Nephron (organoid): ENCODE measurements around the gene SUPT4H1.
"Not testable (repeated sequence)": the region's sequence is repeated elsewhere in the genome, so short reads cannot be mapped to it uniquely, and the experiment has no call there.

ENCODE experiments used
- H3K27ac Mint-ChIP-seq, 3 experiments: 2 replicates each; pipeline ENCODE4 v1.8.0; 2020; ENCODE audit warnings: mixed read lengths in 3 of 3, mild to moderate bottlenecking in 2 of 3, moderate library complexity in 1 of 3
- H3K27me3 Mint-ChIP-seq: 2 replicates; pipeline ENCODE4 v1.8.0; 2021; ENCODE audit warnings: low read depth, mild to moderate bottlenecking, moderate library complexity, mixed read lengths
- H3K36me3 Mint-ChIP-seq: 2 replicates; pipeline ENCODE4 v1.8.0; 2020; ENCODE audit warnings: low read depth, mixed read lengths
- H3K4me1 Mint-ChIP-seq: 2 replicates; pipeline ENCODE4 v1.8.0; 2020; ENCODE audit warnings: mixed read lengths
- H3K4me3 Mint-ChIP-seq, 3 experiments: 2 replicates each; pipeline ENCODE4 v1.8.0; 2020; ENCODE audit warnings: mild to moderate bottlenecking in 3 of 3, mixed read lengths in 3 of 3, moderate library complexity in 2 of 3
- H3K9me3 Mint-ChIP-seq: 2 replicates; pipeline ENCODE4 v1.8.0; 2020; ENCODE audit warnings: mixed read lengths
- TF ChIP-seq, protein P1 (sequence below), 3 experiments: fragments of 200-600 bp; sonication (generic); IDR thresholded peaks; one replicate each; pipeline ENCODE4 v1.5.0; 2021; ENCODE audit warnings: antibody characterized with exemption in 3 of 3; ENCODE audit not compliant: unreplicated experiment in 3 of 3

SUPT4H1 gene

DNA sequence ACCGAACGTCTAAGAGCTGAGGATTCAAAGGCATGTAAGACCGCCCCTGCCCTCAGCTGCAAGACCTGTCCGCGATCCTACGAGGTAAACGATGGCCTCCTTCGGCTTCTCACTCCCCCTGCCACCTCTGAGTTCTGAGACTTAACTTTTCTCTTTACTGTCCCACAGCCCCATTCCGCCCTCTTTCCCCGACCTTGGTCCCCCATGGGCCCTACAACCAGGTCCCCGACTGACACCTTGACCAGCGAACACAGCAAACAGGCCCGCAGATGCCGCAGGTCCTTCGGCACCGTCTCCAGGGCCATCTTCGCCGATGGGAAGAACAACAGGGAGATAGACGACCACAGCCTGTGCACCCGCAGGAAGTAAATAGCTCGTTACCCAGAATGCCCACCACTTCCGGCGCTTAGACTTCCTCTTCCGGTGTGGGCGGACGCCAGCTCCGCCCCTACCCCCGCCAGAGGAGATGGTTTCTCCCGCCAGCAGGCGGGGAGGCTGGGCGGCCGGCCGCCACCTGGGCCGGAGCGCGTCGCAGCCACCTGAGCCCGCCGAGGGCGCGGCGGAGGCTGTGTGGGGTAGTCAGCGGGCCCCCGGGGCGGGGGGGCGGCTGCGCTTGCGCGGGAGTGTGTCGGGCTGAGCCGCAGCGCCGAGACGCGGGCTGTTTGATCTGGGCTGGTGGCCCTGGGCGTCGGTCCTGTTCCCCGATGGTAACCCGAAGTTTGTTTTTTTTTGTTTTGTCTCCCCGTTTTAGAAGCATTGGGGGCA lies at the start of gene SUPT4H1:
TSS of gene SUPT4H1 (minus strand) at position 371 of the 765 bp plus-strand sequence. CDS start at position 305, 66 bp downstream.
- TF ChIP-seq, protein P1, sequence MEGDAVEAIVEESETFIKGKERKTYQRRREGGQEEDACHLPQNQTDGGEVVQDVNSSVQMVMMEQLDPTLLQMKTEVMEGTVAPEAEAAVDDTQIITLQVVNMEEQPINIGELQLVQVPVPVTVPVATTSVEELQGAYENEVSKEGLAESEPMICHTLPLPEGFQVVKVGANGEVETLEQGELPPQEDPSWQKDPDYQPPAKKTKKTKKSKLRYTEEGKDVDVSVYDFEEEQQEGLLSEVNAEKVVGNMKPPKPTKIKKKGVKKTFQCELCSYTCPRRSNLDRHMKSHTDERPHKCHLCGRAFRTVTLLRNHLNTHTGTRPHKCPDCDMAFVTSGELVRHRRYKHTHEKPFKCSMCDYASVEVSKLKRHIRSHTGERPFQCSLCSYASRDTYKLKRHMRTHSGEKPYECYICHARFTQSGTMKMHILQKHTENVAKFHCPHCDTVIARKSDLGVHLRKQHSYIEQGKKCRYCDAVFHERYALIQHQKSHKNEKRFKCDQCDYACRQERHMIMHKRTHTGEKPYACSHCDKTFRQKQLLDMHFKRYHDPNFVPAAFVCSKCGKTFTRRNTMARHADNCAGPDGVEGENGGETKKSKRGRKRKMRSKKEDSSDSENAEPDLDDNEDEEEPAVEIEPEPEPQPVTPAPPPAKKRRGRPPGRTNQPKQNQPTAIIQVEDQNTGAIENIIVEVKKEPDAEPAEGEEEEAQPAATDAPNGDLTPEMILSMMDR (IDR thresholded peaks at IDR 0.05; ENCODE audit: unreplicated experiment in 3 of 3) = no peak
- peak within 1 kb of the TSS; percentile 100 for H3K4me3 Mint-ChIP-seq
- peaks cover 3% of the 10 kb centered on the region for H3K27me3 Mint-ChIP-seq
- H3K36me3 Mint-ChIP-seq = peaks cover 38% of the 10 kb centered on the region
- H3K4me1 Mint-ChIP-seq = peaks cover 26% of the 10 kb centered on the region
- no peaks in the 10 kb centered on the region for H3K9me3 Mint-ChIP-seq
- H3K27ac Mint-ChIP-seq = peak within 1 kb of the TSS; percentile 95 to 98 (median 97)

DNA sequence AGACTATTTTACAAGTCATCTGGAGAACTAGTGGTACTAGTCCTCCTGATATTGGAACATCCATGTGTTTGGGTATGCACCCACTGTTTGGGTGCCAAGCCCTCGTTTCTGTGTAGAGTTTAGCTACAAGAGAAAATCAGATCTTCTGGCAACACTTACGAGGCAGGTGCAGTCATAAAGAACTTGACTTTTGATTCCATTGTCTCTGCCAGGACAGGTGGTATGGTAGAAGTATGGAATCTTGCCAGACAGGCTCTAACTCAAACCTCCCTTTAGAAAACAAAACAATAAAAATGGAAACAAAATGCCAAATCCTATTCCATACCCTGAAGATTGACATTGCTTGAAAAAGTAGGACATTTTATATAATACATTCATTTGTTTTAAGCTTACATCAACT lies 49.3 kb upstream of the SUPT4H1 start:
- Mint-ChIP-seq H3K4me3 (no peak overlapping the region), H3K9me3 (no peaks in the 10 kb centered on the region), H3K27ac (no peak overlapping the region), H3K36me3 (no peaks in the 10 kb centered on the region), H3K27me3 (no peaks in the 10 kb centered on the region), H3K4me1 (peaks cover 9% of the 10 kb centered on the region)
- TF ChIP-seq, protein P1 (IDR thresholded peaks at IDR 0.05; ENCODE audit: unreplicated experiment in 3 of 3) = no peak

DNA sequence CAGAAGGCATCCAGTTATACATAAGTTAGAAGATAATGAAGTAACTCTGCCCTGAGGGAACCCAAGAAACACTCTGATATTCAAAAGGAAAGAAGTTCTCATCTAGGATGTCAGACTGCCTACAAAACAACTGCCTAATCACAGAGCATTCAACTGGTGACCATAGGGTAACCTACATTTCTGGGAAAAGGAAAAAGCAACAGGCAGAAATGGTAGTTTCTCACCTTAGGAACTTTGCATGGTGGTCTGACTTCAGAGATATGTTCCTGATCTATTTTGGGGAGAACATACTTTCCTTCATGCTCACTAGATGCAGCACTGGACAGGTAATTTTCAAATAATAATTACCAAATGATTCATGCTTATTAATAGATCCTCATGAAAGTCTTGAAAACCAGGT lies 48.8 kb upstream of the SUPT4H1 start:
- H3K4me3 Mint-ChIP-seq = no peak overlapping the region
- H3K27ac Mint-ChIP-seq = no peak overlapping the region
- H3K4me1 Mint-ChIP-seq = peaks cover 9% of the 10 kb centered on the region
- H3K36me3 Mint-ChIP-seq = no peaks in the 10 kb centered on the region
- TF ChIP-seq, protein P1 (IDR thresholded peaks at IDR 0.05; ENCODE audit: unreplicated experiment in 3 of 3) = no peak
- no peaks in the 10 kb centered on the region for H3K9me3 Mint-ChIP-seq
- H3K27me3 Mint-ChIP-seq = no peaks in the 10 kb centered on the region

DNA sequence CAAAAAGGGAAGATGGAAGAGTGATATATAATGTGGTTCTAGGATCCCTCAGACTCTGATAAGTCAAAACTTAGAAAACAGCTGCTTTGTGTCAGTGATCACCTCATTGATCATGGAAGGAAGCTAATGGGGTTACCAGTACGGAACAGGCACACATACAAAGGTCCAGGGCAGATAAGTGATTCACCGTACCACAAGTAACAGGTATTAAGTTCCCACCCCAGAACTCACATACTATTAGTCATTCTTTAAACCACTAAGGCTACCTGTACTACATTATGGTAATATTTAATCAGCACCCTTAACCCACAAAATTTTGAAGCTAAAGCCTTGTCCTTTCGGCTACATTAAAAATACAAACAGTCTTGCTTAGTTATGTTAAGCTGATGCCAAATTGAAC lies 48.0 kb upstream of the SUPT4H1 start:
- Mint-ChIP-seq H3K27ac (no peak overlapping the region), H3K27me3 (no peaks in the 10 kb centered on the region), H3K4me3 (no peak overlapping the region), H3K4me1 (peaks cover 9% of the 10 kb centered on the region), H3K36me3 (no peaks in the 10 kb centered on the region), H3K9me3 (no peaks in the 10 kb centered on the region)
- TF ChIP-seq, protein P1 (IDR thresholded peaks at IDR 0.05; ENCODE audit: unreplicated experiment in 3 of 3) = no peak

DNA sequence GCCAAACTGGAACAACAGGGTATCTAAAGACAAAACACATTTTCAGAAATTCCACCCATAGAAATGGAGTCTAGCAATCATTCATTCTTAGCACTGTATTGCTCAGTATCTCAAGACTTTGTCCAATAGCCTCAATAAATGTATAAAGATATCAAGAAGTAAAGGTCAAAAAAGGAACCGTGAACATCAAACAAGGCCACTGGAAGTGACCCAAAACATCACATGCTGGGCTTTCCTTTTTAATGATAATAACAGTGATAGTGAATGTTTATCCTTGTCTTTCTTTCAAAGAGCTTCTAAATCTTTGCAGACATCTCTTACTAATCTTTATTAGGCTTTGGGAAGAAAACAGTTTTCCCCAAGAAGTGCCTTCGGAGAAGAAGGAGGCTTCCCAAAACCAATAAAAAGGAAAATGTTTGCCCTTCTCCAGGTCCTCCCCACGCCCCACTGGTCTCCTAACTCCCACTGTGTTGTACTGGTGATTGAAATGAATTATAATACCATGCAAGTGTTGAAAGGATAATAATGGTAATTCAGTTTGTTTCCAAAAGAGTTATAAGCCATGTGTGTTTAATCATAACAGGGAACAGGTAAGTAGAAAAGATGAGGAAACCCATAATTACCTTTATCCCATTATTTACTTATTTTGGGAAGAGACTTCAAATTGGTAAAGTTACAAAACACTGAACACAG lies 46.7 kb upstream of the SUPT4H1 start:
- Mint-ChIP-seq H3K4me3 (no peak overlapping the region), H3K27me3 (no peaks in the 10 kb centered on the region), H3K27ac (peak overlapping the region in 2 of 3 experiments; percentile 22 to 43), H3K4me1 (peaks cover 7% of the 10 kb centered on the region), H3K36me3 (no peaks in the 10 kb centered on the region), H3K9me3 (no peaks in the 10 kb centered on the region)
- TF ChIP-seq, protein P1 (IDR thresholded peaks at IDR 0.05; ENCODE audit: unreplicated experiment in 3 of 3) = no peak

DNA sequence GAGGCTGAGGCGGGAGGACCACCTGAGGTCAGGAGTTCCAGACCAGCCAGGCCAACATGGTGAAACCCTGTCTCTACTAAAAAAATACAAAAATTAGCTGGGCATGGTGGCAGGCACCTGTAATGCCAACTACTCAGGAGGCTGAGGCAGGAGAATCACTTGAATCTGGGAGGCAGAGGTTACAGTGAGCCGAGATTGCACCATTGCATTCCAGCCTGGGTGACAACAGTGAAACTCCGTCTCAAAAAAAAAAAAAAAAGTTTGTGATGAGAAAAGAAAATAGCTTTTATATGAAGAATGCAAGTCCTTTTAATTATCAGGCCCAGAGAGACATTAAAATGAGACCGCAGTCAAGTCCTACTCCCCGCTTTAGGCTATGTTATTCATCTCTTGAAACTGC lies 45.4 kb upstream of the SUPT4H1 start:
- H3K36me3 Mint-ChIP-seq, H3K27me3 Mint-ChIP-seq: not testable (repeated sequence)

More for the DNA sequence above, 45.4 kb upstream of the SUPT4H1 start:
- H3K4me3 Mint-ChIP-seq, H3K9me3 Mint-ChIP-seq, H3K27ac Mint-ChIP-seq, H3K4me1 Mint-ChIP-seq: not testable (repeated sequence)
